ENCODE data around the gene SEL1L3.

Gene SEL1L3

GRCh38 chr4:25786497-25787065 is 76.2 kb downstream of the SEL1L3 start (continued):
- TF ChIP-seq PRDM1 (tag by site-specific recombination; IDR thresholded peaks at IDR 0.05) (no peak), ZNF549 (tag by site-specific recombination; IDR thresholded peaks at IDR 0.05) (no peak), ZNF184 (tag by site-specific recombination; IDR thresholded peaks at IDR 0.05) (no peak)

GRCh38 chr4:25783943-25784342 is 78.8 kb downstream of the SEL1L3 start:
- H3K27ac ChIP-seq (ENCODE audit: extremely low read depth, low read depth, low read length): no peak overlapping the region

GRCh38 chr4:25783126-25783525 is 79.7 kb downstream of the SEL1L3 start:
- ChIA-PET POLR2A (no interaction called here), CTCF (interaction anchor here (0.6 to 2.4 kb wide), 2 partner anchors 9 to 342 kb away, joined by 3 to 6 read pairs; no protein-coding TSS in a partner anchor)
- Histone ChIP-seq H3K4me1 (ENCODE audit: control insufficient read depth, insufficient read depth, low read length) (no peaks in the 10 kb centered on the region), H3K4me3 (ENCODE audit: low read depth, low read length) (no peak overlapping the region), H3K27ac (ENCODE audit: extremely low read depth, low read depth, low read length) (no peak overlapping the region), H3K9me3 (ENCODE audit: control insufficient read depth, insufficient read depth, low read depth, low read length) (no peaks in the 10 kb centered on the region), H3K36me3 (ENCODE audit: control insufficient read depth in 2 of 2, insufficient read depth in 1 of 2, low read length in 2 of 2) (peaks cover 2 to 28% of the 10 kb centered on the region in 2 experiments)
- TF ChIP-seq PRDM1 (tag by site-specific recombination; IDR thresholded peaks at IDR 0.05) (no peak), SP2 (tag by site-specific recombination; IDR thresholded peaks at IDR 0.05) (no peak), ZFP69B (tag by site-specific recombination; IDR thresholded peaks at IDR 0.05) (no peak), ZNF423 (tag by site-specific recombination; IDR thresholded peaks at IDR 0.05) (no peak), ZNF707 (tag by site-specific recombination; IDR thresholded peaks at IDR 0.05) (no peak), ZNF626 (tag by site-specific recombination; IDR thresholded peaks at IDR 0.05) (no peak), HIC1 (tag by site-specific recombination; IDR thresholded peaks at IDR 0.05) (no peak), TRIM28 (IDR thresholded peaks at IDR 0.05; ENCODE audit: borderline replicate concordance, low read length) (no peak), TCF7L2 (IDR thresholded peaks at IDR 0.05; ENCODE audit: borderline replicate concordance, low read depth, low read length) (no peak), ZNF24 (tag by site-specific recombination; IDR thresholded peaks at IDR 0.05) (no peak), ZNF184 (tag by site-specific recombination; IDR thresholded peaks at IDR 0.05) (no peak), ZNF692 (tag by site-specific recombination; IDR thresholded peaks at IDR 0.05) (no peak), ZNF274 (IDR thresholded peaks at IDR 0.05; ENCODE audit: low read length) (no peak), ZNF274 (tag by site-specific recombination; IDR thresholded peaks at IDR 0.05; ENCODE audit: borderline replicate concordance) (no peak)

More at GRCh38 chr4:25783943-25784342, 78.8 kb downstream of the SEL1L3 start:
- POLR2A ChIA-PET: no interaction called here
- H3K4me3 ChIP-seq (ENCODE audit: low read depth, low read length): no peak overlapping the region
- TF ChIP-seq ZNF362 (tag by site-specific recombination; IDR thresholded peaks at IDR 0.05) (no peak), SP3 (tag by site-specific recombination; IDR thresholded peaks at IDR 0.05) (no peak), ZNF280C (tag by site-specific recombination; IDR thresholded peaks at IDR 0.05) (no peak), ZBTB26 (tag by site-specific recombination; optimal IDR thresholded peaks at IDR 0.05) (no peak), ZNF629 (tag by site-specific recombination; IDR thresholded peaks at IDR 0.05) (no peak), GLI4 (tag by site-specific recombination; IDR thresholded peaks at IDR 0.05) (no peak), OSR2 (tag by site-specific recombination; IDR thresholded peaks at IDR 0.05) (no peak)
- CTCF ChIA-PET: interaction anchor here (0.6 to 2.4 kb wide), 3 partner anchors 8 to 343 kb away, joined by 3 to 6 read pairs (median 3); no protein-coding TSS in a partner anchor
- H3K36me3 ChIP-seq (ENCODE audit: control insufficient read depth in 2 of 2, insufficient read depth in 1 of 2, low read length in 2 of 2): peaks cover 0 to 27% of the 10 kb centered on the region in 2 experiments; a peak in 2 of 3 replicates
- no peaks in the 10 kb centered on the region for H3K9me3 ChIP-seq (ENCODE audit: control insufficient read depth, insufficient read depth, low read depth, low read length)
- no peaks in the 10 kb centered on the region for H3K4me1 ChIP-seq (ENCODE audit: control insufficient read depth, insufficient read depth, low read length)
